CD4-positive, alpha-beta T cell treated with Interleukin-6 for 4 hours (primary cell): Measurements from ENCODE around the gene TAF5.
"Not testable (repeated sequence)": the region's sequence is repeated elsewhere in the genome, so short reads cannot be mapped to it uniquely, and the experiment has no call there.

ENCODE experiments used
- DNase-seq: peaks from one replicate; pipeline ENCODE4 v3.0.0-alpha.2; 2020; ENCODE audit warnings: mixed read lengths

The TAF5 gene

GRCh38 chr10:103415581-103415980 is 47.8 kb downstream of the TAF5 start:
- no peak for DNase-seq

- peak; percentile 76 for DNase-seq
Observed at GRCh38 chr10:103416436-103417147, 48.8 kb downstream of the TAF5 start.

- not testable (repeated sequence) for DNase-seq
Observed at GRCh38 chr10:103417148-103417469, 49.3 kb downstream of the TAF5 start.

GRCh38 chr10:103417601-103418000 is 49.8 kb downstream of the TAF5 start:
- no peak for DNase-seq

GRCh38 chr10:103419101-103419500 is 51.3 kb downstream of the TAF5 start:
- no peak for DNase-seq

GRCh38 chr10:103423748-103424147 is 56.0 kb downstream of the TAF5 start:
- DNase-seq = no peak

- no peak for DNase-seq
Observed at GRCh38 chr10:103427866-103428265, 60.1 kb downstream of the TAF5 start.

- no peak for DNase-seq
Observed at GRCh38 chr10:103428989-103429643, 61.3 kb downstream of the TAF5 start.

- DNase-seq = peak; percentile 45
Observed at GRCh38 chr10:103429647-103430046, 61.9 kb downstream of the TAF5 start.

- DNase-seq = no peak
Observed at GRCh38 chr10:103431902-103432301, 64.1 kb downstream of the TAF5 start.

- DNase-seq = no peak
Observed at GRCh38 chr10:103433858-103434257, 66.1 kb downstream of the TAF5 start.
